ENCODE data around the gene PRKAR1B. TPM values are rescaled to one million over a fixed set of nuclear protein-coding genes. Genes with fewer than 3 reads are reported as not detected.

PRKAR1B gene
- total RNA-seq, 1 experiment from 2014 or later, result 9.6 TPM

DNA sequence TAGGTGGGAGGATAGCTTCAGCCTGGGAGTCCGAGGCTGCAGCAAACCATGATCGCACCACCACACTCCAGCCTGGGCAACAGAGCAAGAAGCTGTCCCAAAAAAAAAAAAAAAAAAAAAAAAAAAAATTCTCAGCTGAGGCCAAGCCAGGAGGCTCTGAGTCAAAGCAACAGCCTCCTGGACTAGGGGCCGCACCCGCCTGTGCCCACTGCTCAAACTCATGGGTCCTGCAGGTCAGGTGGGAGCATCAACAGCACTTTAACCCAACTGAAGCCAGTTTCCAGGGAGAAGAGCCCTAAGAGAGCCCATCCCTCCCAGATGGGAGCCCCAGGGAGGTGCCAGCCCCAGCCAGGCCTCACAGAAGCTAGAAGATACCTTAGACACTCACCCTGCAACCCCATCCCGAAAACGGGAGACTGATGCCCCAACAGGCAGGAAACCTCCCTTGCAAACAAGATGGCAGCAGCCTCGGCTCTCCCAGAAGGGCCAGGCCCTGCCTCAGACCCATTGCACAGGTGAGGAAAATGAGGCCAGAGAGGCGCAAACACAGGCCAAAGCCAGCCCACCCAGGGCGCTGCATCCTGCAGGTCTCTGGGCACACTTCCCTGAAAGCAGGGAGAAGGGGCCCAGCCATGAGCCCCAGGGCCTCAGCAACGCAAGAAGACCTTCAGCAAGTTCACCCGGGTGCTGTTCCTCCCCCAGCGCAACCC lies 218.5 kb downstream of the PRKAR1B start:
- DNase-seq, result no peak
- no peaks in the 10 kb centered on the region for H3K9me3 ChIP-seq (ENCODE audit: low read length)
- no peaks in the 10 kb centered on the region for H3K9me2 ChIP-seq (replicated peaks; ENCODE audit: insufficient read depth, low read length)
- no peak overlapping the region for H3K4me3 ChIP-seq (ENCODE audit: low read length)
- H3K4me1 ChIP-seq (ENCODE audit: low read length), result no peaks in the 10 kb centered on the region
- no peak overlapping the region for H3K9ac ChIP-seq (ENCODE audit: low read length)
- H3K4me2 ChIP-seq (ENCODE audit: low read depth, low read length, poor library complexity, severe bottlenecking), result no peak overlapping the region
- H3K79me2 ChIP-seq (ENCODE audit: low read length), result no peaks in the 10 kb centered on the region
- no peak overlapping the region for H2AFZ ChIP-seq (ENCODE audit: low read length)
- no peaks in the 10 kb centered on the region for H3K27me3 ChIP-seq (ENCODE audit: low read length)
- no peak overlapping the region for H3K27ac ChIP-seq (ENCODE audit: low read length)
- no peaks in the 10 kb centered on the region for H4K20me1 ChIP-seq (ENCODE audit: insufficient read depth, low read depth, low read length)
- no peaks in the 10 kb centered on the region for H3K36me3 ChIP-seq (ENCODE audit: insufficient read depth, low read length)

DNA sequence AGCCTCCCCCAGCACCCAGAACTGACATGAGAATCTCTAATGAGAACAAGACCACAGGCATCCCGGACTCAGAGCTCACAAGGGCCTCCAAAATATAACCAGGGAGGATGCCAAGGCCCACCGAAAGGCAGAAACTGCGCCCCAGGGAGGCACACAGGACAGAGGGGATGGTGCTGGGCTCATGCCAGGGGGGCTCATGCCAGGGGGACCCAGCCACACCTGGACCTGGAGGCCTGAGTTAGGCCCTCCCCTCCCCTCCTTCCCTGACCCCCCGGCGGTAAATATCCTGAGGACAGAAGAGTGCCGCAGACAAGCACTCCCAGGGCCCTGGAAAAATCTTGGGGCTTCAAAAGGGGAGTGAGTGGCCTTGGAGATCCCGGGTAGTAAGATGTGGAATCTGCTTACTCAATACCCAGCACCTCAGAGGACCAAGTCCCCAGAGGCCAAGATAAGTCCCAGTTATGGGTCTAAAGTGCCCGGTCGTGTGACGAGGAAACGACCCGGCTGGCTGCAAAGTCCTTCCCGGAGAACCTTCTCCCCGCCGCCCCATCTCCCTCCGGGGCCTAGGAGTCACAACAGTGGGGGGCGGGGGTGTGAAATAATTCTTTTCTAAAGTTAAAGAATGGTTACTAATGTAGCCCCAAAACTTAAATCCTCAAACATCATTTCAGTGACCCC lies 219.3 kb downstream of the PRKAR1B start:
- no peak for DNase-seq
- no peaks in the 10 kb centered on the region for H3K27me3 ChIP-seq (ENCODE audit: low read length)
- H3K4me1 ChIP-seq (ENCODE audit: low read length), result no peaks in the 10 kb centered on the region
- no peaks in the 10 kb centered on the region for H3K9me3 ChIP-seq (ENCODE audit: low read length)
- H3K9ac ChIP-seq (ENCODE audit: low read length), result no peak overlapping the region
- no peak overlapping the region for H3K4me3 ChIP-seq (ENCODE audit: low read length)
- H3K27ac ChIP-seq (ENCODE audit: low read length), result no peak overlapping the region
- H3K36me3 ChIP-seq (ENCODE audit: insufficient read depth, low read length), result no peaks in the 10 kb centered on the region
- H3K4me2 ChIP-seq (ENCODE audit: low read depth, low read length, poor library complexity, severe bottlenecking), result no peak overlapping the region
- H2AFZ ChIP-seq (ENCODE audit: low read length), result no peak overlapping the region
- no peaks in the 10 kb centered on the region for H4K20me1 ChIP-seq (ENCODE audit: insufficient read depth, low read depth, low read length)
- H3K79me2 ChIP-seq (ENCODE audit: low read length), result no peaks in the 10 kb centered on the region
- no peaks in the 10 kb centered on the region for H3K9me2 ChIP-seq (replicated peaks; ENCODE audit: insufficient read depth, low read length)

DNA sequence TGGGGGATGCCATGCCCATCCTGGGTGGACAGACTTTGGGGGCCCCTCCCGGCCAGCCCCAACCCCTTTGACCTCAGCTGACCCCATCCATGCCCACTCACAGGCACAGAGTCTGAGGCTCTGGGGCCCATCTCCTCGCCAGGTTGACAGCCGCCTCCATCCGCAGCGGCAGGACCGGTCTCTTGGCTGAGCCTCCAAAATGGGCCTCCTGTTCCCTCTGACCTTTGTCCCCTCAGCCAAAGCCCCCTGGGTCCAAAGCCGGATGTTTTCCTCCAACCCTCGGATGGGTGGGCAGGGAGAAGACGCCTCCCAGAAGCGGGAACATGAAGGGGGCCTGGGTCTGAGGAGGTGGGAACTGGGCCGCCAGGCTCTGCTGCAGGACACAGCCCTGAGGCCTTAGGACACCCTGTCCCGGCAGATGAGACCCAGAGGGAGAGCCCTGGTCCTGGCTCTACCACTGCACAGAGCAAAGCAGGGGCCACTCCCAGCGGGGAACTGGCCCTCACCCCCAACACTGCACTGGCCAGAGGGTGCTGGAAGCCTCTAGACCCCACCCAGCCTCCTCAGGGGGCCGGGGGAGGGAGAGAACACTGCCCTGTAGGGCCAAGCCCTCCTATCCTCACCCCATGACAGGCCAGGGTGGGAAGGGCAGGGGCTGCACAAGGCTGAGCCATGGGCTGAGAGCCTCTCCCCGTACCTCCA lies 220.0 kb downstream of the PRKAR1B start:
- Histone ChIP-seq H3K9me3 (ENCODE audit: low read length) (no peaks in the 10 kb centered on the region), H3K36me3 (ENCODE audit: insufficient read depth, low read length) (no peaks in the 10 kb centered on the region), H3K27me3 (ENCODE audit: low read length) (no peaks in the 10 kb centered on the region), H3K4me2 (ENCODE audit: low read depth, low read length, poor library complexity, severe bottlenecking) (no peak overlapping the region), H2AFZ (ENCODE audit: low read length) (no peak overlapping the region), H3K27ac (ENCODE audit: low read length) (no peak overlapping the region), H3K9ac (ENCODE audit: low read length) (no peak overlapping the region), H3K79me2 (ENCODE audit: low read length) (no peaks in the 10 kb centered on the region), H4K20me1 (ENCODE audit: insufficient read depth, low read depth, low read length) (no peaks in the 10 kb centered on the region), H3K4me1 (ENCODE audit: low read length) (no peaks in the 10 kb centered on the region), H3K4me3 (ENCODE audit: low read length) (no peak overlapping the region), H3K9me2 (replicated peaks; ENCODE audit: insufficient read depth, low read length) (no peaks in the 10 kb centered on the region)
- DNase-seq, result no peak

DNA sequence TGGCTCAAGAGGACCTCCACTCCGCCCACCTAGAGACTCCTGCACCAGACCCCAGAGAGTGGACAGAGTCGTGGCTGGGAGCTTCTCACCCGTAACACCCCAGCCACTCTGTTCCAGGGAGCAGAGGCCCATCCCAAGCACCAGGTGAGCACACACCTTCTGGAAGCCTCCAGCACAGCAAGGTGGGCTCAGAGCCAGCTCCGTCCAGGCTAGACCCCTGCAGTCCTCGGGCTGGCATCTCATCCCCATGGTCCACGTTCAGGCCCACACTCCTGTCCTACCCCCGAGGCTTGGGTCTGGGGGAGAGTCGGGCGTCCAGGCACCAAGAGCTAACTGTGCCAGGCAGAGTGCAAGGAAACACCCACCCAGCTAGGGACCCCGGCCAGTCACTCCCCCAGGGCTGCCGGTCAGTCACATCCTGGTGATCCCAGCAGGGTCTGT lies 220.7 kb downstream of the PRKAR1B start:
- H3K4me3 ChIP-seq (ENCODE audit: low read length), result no peak overlapping the region
- H3K27me3 ChIP-seq (ENCODE audit: low read length), result no peaks in the 10 kb centered on the region
- no peaks in the 10 kb centered on the region for H3K9me2 ChIP-seq (replicated peaks; ENCODE audit: insufficient read depth, low read length)
- H4K20me1 ChIP-seq (ENCODE audit: insufficient read depth, low read depth, low read length), result no peaks in the 10 kb centered on the region
- no peak overlapping the region for H2AFZ ChIP-seq (ENCODE audit: low read length)
- H3K79me2 ChIP-seq (ENCODE audit: low read length), result no peaks in the 10 kb centered on the region
- H3K9me3 ChIP-seq (ENCODE audit: low read length), result no peaks in the 10 kb centered on the region
- H3K36me3 ChIP-seq (ENCODE audit: insufficient read depth, low read length), result no peaks in the 10 kb centered on the region
- no peak overlapping the region for H3K9ac ChIP-seq (ENCODE audit: low read length)
- DNase-seq, result no peak
- no peak overlapping the region for H3K4me2 ChIP-seq (ENCODE audit: low read depth, low read length, poor library complexity, severe bottlenecking)
- no peaks in the 10 kb centered on the region for H3K4me1 ChIP-seq (ENCODE audit: low read length)
- H3K27ac ChIP-seq (ENCODE audit: low read length), result no peak overlapping the region

DNA sequence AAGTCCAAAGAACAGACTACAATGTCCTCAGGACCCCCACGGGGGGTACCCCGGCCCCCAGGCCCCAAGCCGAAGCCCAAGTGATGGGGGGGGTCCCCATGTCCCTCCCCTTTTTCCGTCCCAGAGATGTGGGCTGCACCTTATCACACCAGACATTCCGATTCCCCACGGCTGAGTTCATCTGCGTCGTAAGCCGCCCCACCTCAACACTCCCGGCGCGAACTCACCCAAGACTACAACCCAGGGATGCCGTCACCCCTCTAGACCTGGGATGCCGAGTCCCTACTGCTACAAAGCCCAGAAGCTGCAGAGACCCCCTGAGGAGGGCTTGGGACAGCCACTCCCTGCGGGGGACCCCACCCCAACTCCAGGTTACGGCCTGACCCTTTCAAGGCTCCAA lies 221.9 kb downstream of the PRKAR1B start:
- DNase-seq, result no peak

DNA sequence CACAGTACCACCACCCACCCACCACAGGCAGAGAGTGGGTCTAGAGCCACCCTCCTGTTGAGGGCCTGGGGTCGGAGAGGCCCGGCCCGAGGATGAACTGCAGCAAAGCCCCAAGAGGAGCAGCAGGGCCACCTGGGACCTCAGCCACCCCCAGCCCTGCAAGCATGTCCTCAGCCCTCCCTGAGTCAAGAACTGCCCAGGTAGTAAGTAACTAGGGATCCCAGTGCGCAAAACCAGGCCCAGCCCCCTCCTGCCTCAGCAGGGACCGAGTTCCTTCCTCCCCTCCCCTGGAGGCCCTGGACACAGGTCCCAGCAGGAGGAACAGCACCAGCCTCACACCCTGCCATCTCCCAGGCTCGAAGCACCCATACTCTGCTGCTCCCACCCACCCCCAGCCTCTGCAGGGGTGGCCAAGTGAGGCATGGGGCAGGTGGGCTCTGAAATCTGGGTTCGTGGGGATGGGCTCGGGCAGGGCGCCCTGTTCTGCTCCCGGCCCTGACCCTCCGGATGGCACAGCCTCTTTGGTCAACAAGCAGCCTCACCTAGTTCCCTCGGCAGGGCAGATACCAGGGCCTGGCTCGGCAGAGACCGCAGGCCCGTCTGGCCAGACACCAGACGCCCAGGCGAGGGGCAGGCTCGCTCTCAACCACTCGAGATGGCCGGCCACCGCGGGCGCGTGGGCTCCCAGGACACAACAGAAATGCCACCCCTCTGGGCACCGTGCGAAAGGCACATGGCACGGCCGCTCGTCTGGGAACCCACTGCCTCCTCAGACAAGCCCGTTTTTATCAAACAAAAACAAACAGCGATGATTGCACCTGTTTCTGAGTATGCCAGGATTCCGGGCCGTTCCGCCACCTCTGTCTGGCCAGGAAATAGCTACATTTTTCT lies 222.6 kb downstream of the PRKAR1B start:
- Histone ChIP-seq H3K9ac (ENCODE audit: low read length) (no peak overlapping the region), H3K79me2 (ENCODE audit: low read length) (no peaks in the 10 kb centered on the region), H3K36me3 (ENCODE audit: insufficient read depth, low read length) (no peaks in the 10 kb centered on the region), H3K9me2 (replicated peaks; ENCODE audit: insufficient read depth, low read length) (no peaks in the 10 kb centered on the region), H3K27ac (ENCODE audit: low read length) (no peak overlapping the region), H4K20me1 (ENCODE audit: insufficient read depth, low read depth, low read length) (no peaks in the 10 kb centered on the region), H3K4me1 (ENCODE audit: low read length) (no peaks in the 10 kb centered on the region), H3K4me2 (ENCODE audit: low read depth, low read length, poor library complexity, severe bottlenecking) (no peak overlapping the region), H3K27me3 (ENCODE audit: low read length) (no peaks in the 10 kb centered on the region), H3K4me3 (ENCODE audit: low read length) (no peak overlapping the region), H3K9me3 (ENCODE audit: low read length) (no peaks in the 10 kb centered on the region), H2AFZ (ENCODE audit: low read length) (no peak overlapping the region)
- DNase-seq, result no peak

More for the DNA sequence above, 221.9 kb downstream of the PRKAR1B start:
- H3K27ac ChIP-seq (ENCODE audit: low read length), result no peak overlapping the region
- H3K27me3 ChIP-seq (ENCODE audit: low read length), result no peaks in the 10 kb centered on the region
- no peaks in the 10 kb centered on the region for H3K9me3 ChIP-seq (ENCODE audit: low read length)
- no peak overlapping the region for H3K9ac ChIP-seq (ENCODE audit: low read length)
- H3K36me3 ChIP-seq (ENCODE audit: insufficient read depth, low read length), result no peaks in the 10 kb centered on the region
- H2AFZ ChIP-seq (ENCODE audit: low read length), result no peak overlapping the region
- no peak overlapping the region for H3K4me3 ChIP-seq (ENCODE audit: low read length)
- H3K4me2 ChIP-seq (ENCODE audit: low read depth, low read length, poor library complexity, severe bottlenecking), result no peak overlapping the region
- H4K20me1 ChIP-seq (ENCODE audit: insufficient read depth, low read depth, low read length), result no peaks in the 10 kb centered on the region
- no peaks in the 10 kb centered on the region for H3K4me1 ChIP-seq (ENCODE audit: low read length)
- H3K9me2 ChIP-seq (replicated peaks; ENCODE audit: insufficient read depth, low read length), result no peaks in the 10 kb centered on the region
- no peaks in the 10 kb centered on the region for H3K79me2 ChIP-seq (ENCODE audit: low read length)

DNA sequence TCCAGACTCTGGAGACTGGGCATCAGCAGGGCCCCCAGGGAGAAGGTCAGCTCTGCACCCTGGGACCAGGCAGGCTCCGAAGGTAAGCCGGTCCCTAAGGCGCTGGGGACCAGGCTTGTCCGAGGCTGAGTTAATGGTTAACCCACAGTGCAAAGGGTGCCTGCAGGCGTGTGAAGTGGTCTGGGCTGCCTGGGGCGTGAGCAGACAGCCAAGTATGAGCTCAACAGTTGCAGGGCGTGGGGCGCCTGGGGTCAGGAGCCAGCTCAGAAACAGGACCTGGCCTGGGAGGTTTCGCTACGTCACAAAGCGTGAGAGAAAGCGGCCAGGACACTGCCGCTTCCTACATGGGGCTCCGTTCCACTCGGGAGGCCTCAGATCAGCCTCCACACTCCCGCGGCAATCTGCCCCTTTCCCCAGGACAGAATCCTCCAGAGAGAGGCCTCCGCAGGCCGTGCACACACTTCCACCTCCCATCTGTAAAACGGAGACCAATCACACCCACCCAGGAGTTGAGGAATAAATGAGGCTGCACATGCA lies 223.4 kb downstream of the PRKAR1B start:
- H3K27me3 ChIP-seq (ENCODE audit: low read length), result no peaks in the 10 kb centered on the region
- no peaks in the 10 kb centered on the region for H4K20me1 ChIP-seq (ENCODE audit: insufficient read depth, low read depth, low read length)
- H3K4me1 ChIP-seq (ENCODE audit: low read length), result no peaks in the 10 kb centered on the region
- H3K36me3 ChIP-seq (ENCODE audit: insufficient read depth, low read length), result no peaks in the 10 kb centered on the region
- no peak overlapping the region for H3K4me3 ChIP-seq (ENCODE audit: low read length)
- no peaks in the 10 kb centered on the region for H3K9me2 ChIP-seq (replicated peaks; ENCODE audit: insufficient read depth, low read length)
- H3K9ac ChIP-seq (ENCODE audit: low read length), result no peak overlapping the region
- H2AFZ ChIP-seq (ENCODE audit: low read length), result no peak overlapping the region
- no peak for DNase-seq
- no peaks in the 10 kb centered on the region for H3K79me2 ChIP-seq (ENCODE audit: low read length)
- H3K4me2 ChIP-seq (ENCODE audit: low read depth, low read length, poor library complexity, severe bottlenecking), result no peak overlapping the region
- H3K27ac ChIP-seq (ENCODE audit: low read length), result no peak overlapping the region
- no peaks in the 10 kb centered on the region for H3K9me3 ChIP-seq (ENCODE audit: low read length)

Data from Karpas-422 (cell line).